HG02759 (cell line): ENCODE results near the gene TSPAN15.
"Not testable (repeated sequence)": the region's sequence is repeated elsewhere in the genome, so short reads cannot be mapped to it uniquely, and the experiment has no call there.

Experiments
- ATAC-seq: cut with Tn5 transposase; IDR thresholded peaks from one replicate; pipeline ENCODE4 v1.9.1; 2021; ENCODE audit warnings: mild to moderate bottlenecking, moderate library complexity; ENCODE audit not compliant: unreplicated experiment

TSPAN15 gene

DNA sequence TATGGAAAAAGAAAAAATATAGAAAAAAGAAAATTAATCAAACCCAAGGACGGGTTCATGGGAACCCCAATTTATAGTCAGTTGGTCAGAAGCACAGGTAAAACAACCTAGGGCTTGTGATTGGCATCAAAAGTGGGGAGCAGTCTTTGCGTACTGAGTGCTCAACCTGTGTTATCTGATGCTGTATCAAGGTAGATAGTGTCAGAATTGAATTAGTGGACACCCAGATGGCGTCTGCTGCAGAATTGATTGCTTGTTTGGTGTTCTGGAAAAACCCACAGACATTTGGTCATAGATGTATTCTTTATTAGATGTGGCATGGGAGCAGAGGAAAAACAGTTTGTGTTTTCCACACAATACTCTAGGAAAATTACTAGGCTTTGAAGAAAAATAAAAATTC, 82.4 kb downstream of the TSPAN15 start:
- ATAC-seq: no peak

DNA sequence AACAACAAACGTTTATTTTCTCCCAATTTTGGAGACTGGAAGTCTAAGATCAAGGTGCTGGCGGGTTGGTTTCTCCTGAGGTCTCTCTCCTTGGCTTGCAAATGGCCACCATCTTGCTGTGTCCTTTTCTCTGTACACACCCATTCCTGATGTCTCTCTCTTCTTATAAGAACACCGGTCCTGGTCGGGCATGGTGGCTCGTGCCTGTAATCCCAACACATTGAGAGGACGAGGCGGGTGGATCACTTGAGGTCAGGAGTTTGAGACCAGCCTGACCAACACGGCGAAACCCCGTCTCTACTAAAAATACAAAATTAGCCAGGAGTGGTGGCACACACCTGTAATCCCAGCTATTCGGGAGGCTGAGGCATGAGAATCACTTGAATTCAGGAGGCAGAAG, 85.3 kb downstream of the TSPAN15 start:
- ATAC-seq: not testable (repeated sequence)

DNA sequence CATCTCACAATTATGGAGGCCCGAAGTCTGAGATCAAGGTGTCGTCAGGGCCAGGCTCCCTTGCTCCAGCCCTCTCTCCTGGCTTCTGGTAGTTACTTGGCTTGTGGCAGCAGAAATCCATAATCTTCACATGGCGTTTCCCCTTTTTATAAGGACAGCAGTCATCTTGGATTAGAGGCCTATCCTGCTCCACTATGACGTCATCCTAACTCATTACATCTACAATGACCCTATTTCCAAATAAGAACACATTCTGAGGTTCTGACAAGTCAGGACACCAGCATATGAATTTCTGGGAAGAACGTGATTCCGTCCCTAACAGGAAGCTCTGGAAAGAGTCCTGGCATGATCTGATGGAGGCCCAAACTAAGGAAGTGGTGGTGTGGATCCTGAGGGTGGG, 86.2 kb downstream of the TSPAN15 start:
- ATAC-seq: no peak

DNA sequence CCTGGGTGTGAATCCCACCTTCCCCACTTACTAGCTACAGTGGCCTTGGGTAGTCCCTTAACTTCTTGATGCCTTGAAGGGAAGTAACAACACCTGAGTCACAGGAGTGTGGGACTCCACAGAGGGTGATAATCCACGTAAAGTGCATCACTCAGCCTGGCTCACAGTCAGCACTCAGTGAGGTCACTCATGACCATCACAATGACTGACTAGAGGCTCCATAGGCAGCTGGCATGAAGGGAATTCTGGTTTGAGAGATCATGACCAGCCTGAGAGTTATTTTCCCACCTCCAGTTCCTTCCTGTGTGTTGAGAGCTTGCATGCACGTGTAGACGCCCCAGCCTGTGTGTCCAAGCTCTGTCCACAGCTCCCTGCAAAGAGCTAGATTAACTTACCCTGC, 87.2 kb downstream of the TSPAN15 start:
- no peak for ATAC-seq

DNA sequence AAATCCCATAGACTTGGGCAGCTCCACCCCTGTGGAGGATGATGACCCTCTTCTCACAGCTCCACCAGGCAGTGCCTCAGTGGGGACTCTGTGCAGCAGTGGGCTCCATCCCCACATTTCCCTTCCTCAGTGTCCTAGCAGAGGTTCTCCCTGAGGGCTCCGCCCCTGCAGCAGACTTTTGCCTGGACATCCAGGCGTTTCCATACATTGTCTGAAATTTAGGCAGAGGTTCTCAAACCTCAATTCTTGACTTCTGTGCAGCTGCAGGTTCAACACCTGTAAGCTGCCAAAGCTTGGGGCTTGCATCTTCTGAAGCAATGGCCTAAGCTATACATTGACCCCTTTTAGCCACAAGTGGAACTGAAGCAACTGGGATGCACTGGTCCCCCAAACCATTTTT, 90.2 kb downstream of the TSPAN15 start:
- no peak for ATAC-seq

DNA sequence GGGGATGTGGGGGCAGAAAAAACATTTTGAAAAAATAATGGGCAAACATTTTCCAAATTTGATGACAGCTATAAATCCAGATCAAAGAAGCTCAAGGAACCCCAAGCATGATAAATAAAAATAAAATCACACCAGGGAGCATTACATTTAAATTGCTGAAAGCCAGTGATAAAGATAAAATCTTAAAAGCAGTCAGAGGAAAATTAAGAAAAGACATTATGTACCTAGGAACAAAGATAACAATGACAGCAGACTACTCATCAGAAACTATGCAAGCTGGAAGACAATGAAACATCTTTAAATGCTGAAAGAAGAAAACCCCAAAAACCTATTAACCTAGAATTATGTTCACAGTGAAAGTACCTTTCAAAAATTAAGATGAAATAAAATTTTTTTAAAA, 98.7 kb downstream of the TSPAN15 start:
- ATAC-seq: no peak

DNA sequence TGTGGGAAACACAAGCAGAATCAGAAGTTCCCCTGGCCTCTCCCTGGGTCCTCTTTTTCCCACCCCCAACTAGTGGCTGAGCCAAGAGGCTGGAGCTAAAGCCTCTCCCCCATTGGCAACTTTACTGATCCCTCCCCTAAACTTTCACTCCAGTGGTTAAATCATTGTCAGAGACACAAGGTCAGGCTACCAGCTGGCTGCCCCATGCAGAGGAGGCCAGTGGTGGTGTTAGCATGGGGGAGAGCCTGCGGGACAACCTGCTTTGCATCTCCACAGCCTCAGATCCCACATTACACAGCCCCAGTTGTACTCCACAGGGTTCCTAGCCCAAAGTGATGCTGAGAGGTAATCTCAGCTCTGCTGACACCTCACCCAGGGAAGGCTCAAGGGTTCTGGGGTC, 101.0 kb downstream of the TSPAN15 start:
- no peak for ATAC-seq

DNA sequence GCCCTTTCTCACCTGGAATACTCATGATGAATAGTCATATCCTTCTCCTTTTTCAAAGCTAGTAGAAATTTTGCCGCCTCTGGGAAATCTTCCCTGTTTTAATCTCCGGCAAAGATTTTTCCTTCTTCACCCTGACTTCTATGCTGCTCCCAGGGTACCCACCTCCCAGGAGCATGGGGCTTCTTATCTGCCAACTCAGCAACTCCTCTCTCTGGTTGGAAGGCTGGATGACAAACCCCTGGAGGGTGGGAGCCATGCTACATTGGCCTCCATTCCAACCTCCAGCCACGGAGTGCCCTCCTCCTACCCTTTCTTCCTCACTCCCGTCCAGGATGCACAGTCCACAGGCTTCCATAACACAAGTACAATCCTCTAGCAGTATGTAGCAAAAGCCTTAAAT, 102.1 kb downstream of the TSPAN15 start:
- ATAC-seq: no peak

DNA sequence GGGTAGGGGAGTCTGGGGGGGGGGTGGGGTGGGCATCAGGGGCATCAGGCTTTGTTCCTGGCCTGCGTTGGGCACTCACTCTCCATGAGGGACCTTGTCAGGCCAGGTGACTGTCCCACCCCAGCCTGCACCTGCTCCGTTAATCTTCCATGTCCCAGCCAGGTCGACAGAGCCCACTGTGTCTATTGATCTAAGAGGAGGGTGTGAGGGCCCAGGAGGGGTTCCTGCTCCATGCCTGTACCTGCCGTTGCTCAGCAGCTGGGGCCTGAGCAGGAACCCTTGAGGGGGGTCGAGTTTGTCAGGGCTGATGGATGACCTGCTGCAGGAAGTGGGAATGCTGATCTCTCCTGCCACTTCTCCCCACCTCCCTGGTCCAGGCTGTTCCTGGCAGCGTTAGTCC, 103.3 kb downstream of the TSPAN15 start:
- no peak for ATAC-seq
